Heart right ventricle (tissue), 16 donors: ENCODE data around the gene SPECC1L. TPM values are rescaled to one million over a fixed set of nuclear protein-coding genes. Genes with fewer than 3 reads are reported as not detected.

ENCODE experiments used
- ATAC-seq, 8 donors: fragments of 200-7000 bp; cut with Tn5 transposase; one replicate each; pipeline ENCODE4 v1.9.1; 2020; ENCODE audit warnings: mild to moderate bottlenecking in 8 of 8, moderate library complexity in 8 of 8, moderate number of reproducible peaks in 1 of 8
- DNase-seq, 2 donors: peaks; one replicate each; pipeline ENCODE4 v3.0.0-alpha.2; 2020
- H3K27ac ChIP-seq, 10 donors: fragments of 200-600 bp; sonication (generic) in 2 of 10; one replicate each; pipeline versions ENCODE4 v1.5.0 to v1.8.0; 2020 to 2022; ENCODE audit warnings: mild to moderate bottlenecking in 3 of 10
- H3K27me3 ChIP-seq, 7 donors: fragments of 200-600 bp; one replicate each; pipeline ENCODE4 v1.8.0; 2021 to 2022; ENCODE audit warnings: mild to moderate bottlenecking in 2 of 7
- H3K36me3 ChIP-seq, 9 donors: fragments of 200-600 bp; sonication (generic) in 1 of 9; one replicate each; pipeline versions ENCODE4 v1.5.0 to v1.8.0; 2020 to 2022; ENCODE audit warnings: mild to moderate bottlenecking in 2 of 9
- H3K4me1 ChIP-seq, 9 donors: fragments of 200-600 bp; sonication (generic) in 1 of 9; one replicate each; pipeline versions ENCODE4 v1.5.0 to v1.8.0; 2020 to 2022; ENCODE audit warnings: mild to moderate bottlenecking in 4 of 9
- H3K4me3 ChIP-seq, 10 donors: fragments of 200-600 bp; sonication (generic) in 2 of 10; one replicate each; pipeline versions ENCODE4 v1.5.0 to v1.8.0; 2020 to 2022; ENCODE audit warnings: mild to moderate bottlenecking in 7 of 10, moderate library complexity in 2 of 10
- H3K9me3 ChIP-seq, 11 donors: fragments of 200-600 bp in 10 of 11; sonication (generic) in 2 of 11; one replicate each; pipeline versions ENCODE4 v1.5.0 to v1.8.0; 2013 to 2022; ENCODE audit warnings: mild to moderate bottlenecking in 2 of 11, control low read depth in 1 of 11, moderate library complexity in 1 of 11
- CTCF ChIP-seq, 9 donors: fragments of 200-600 bp; sonication (generic) in 2 of 9; IDR thresholded peaks; one replicate each; pipeline versions ENCODE4 v1.5.0 to v1.8.0; 2021 to 2022; ENCODE audit warnings: antibody characterized with exemption in 9 of 9, mild to moderate bottlenecking in 5 of 9, moderate library complexity in 1 of 9
- WGBS, 2 donors: extraction: QIAGEN DNeasy Blood & Tissue Kit; methylation state at CpG; one replicate each; pipeline ENCODE4 v1.1.7; 2013; ENCODE audit warnings: inconsistent platforms in 1 of 2; 5-methylcytosine and 5-hydroxymethylcytosine counted together
- intact Hi-C, 10 donors: fragments of 100-400 bp; cut with DNase I; formaldehyde crosslinking; loops; one replicate each; pipeline versions ENCODE4 v1.11.1 to v1.14.2; 2022
- polyA plus RNA-seq, 2 donors: library from polyadenylated mRNA; stranded (reverse); fragments of 200-250 nt; gene quantifications; one replicate each; pipeline ENCODE4 v1.2.3, GENCODE V29; 2013
- total RNA-seq, 10 donors: library from RNA; stranded (reverse); fragmentation: NEBNext Ultra II Directional in 3 of 10; extraction: Animal tissue kit (Norgen Biotek cat#: 25700) in 3 of 10; gene quantifications; one replicate each; pipeline versions ENCODE4 v1.2.1 to v1.2.4, GENCODE V29; 2021 to 2023
- donor health status: Arrhythmogenic right ventricular cardiomyopathy.
- donor health status: ischemic (EF 13 %, LVEDD 7.1; RV severe dilation, severe dysfunction).
- donor health status: healthy with polysubstance abuse.
- donor health status: DM: no; HTN: yes; CAD: no.
- donor health status: DM: no; HTN: no; CAD: no.
- donor health status: ischemic (EF 25% LVEDD 6.9; RV normal size, moderate dysfunction).
- donor health status: ischemic (EF 25% LVEDD 5.7; RV mildly dilated, moderate dysfunction).
- donor health status: healthy.
- donor health status: DM: yes; HTN: yes; CAD: no.
- donor health status: Ischemic cardiomyopathy.
- donor health status: ischemic (EF 35%, LVEDD 5.7; RV mildly dilated, moderate dysfunction).
- donor health status: nonischemic (EF 11% LVEDD 7.7; RV severe dilation, severe dysfunction).
- donor health status: DM: yes; HTN: yes; CAD: no.
- donor health status: PGD.
- donor health status: ischemic (EF 29% LVEDD 5.4; RV normal size, mild dysfunction).
- donor health status: nonischemic (EF 23%, LVEDD 6.1; RV moderate dilation, normal function).

SPECC1L gene
- total and polyA plus RNA-seq, 12 donors, result 8.3 to 61.7 (median 49.5) TPM

- peaks cover 0 to 10% (median 0%) of the 10 kb centered on the region in 7 donors for H3K27me3 ChIP-seq
- peaks cover 0 to 30% (median 4%) of the 10 kb centered on the region in 9 donors for H3K36me3 ChIP-seq
- 47 to 57% methylated on average over 17 to 18 of the region's 18 CpGs for WGBS, 2 donors
- DNase-seq (peak; percentile 51 to 52), ATAC-seq (peak; percentile 13 to 72 (median 51))
- no peak overlapping the region for H3K4me3 ChIP-seq
- no peak for TF ChIP-seq CTCF (IDR thresholded peaks at IDR 0.05)
- peak overlapping the region; percentile 6 to 79 (median 59) for H3K27ac ChIP-seq
- H3K4me1 ChIP-seq, result peaks cover 19 to 60% (median 47%) of the 10 kb centered on the region in 9 donors
- no peaks in the 10 kb centered on the region for H3K9me3 ChIP-seq
- intact Hi-C loops, result loop anchor here in 9 of 10 donors (2.0 to 10.0 kb wide), 9 partner anchors 62 to 107 kb away; no protein-coding TSS in a partner anchor
Observed at GRCh38 chr22:24420072-24420976, 149.7 kb downstream of the SPECC1L start.

- peaks cover 0 to 10% (median 0%) of the 10 kb centered on the region in 7 donors for H3K27me3 ChIP-seq
- peak overlapping the region in 8 of 10 donors; percentile 3 to 79 (median 50) for H3K27ac ChIP-seq
- no peak for TF ChIP-seq CTCF (IDR thresholded peaks at IDR 0.05)
- DNase-seq (no peak), ATAC-seq (no peak)
- WGBS, 2 donors, result 62 to 68% methylated on average over 11 of the region's 11 CpGs
- peaks cover 0 to 23% (median 1%) of the 10 kb centered on the region in 9 donors for H3K36me3 ChIP-seq
- intact Hi-C loops, result loop anchor here in 9 of 10 donors (2.0 to 10.0 kb wide), 9 partner anchors 61 to 106 kb away; no protein-coding TSS in a partner anchor
- H3K9me3 ChIP-seq, result no peaks in the 10 kb centered on the region
- no peak overlapping the region for H3K4me3 ChIP-seq
- peaks cover 19 to 66% (median 51%) of the 10 kb centered on the region in 9 donors for H3K4me1 ChIP-seq
Observed at GRCh38 chr22:24420977-24421343, 150.3 kb downstream of the SPECC1L start.

- Histone ChIP-seq H3K36me3 (peaks cover 0 to 19% (median 0%) of the 10 kb centered on the region in 9 donors), H3K4me3 (no peak overlapping the region), H3K27ac (peak overlapping the region in 2 of 10 donors; percentile 23 to 33), H3K4me1 (peaks cover 19 to 69% (median 52%) of the 10 kb centered on the region in 9 donors), H3K9me3 (no peaks in the 10 kb centered on the region), H3K27me3 (peaks cover 0 to 10% (median 0%) of the 10 kb centered on the region in 7 donors)
- no peak for ATAC-seq
- no peak for DNase-seq
- TF ChIP-seq CTCF (IDR thresholded peaks at IDR 0.05), result peak in 5 of 9 donors; percentile 20 to 45 (median 23)
- 64% methylated on average over 9 of the region's 9 CpGs for WGBS, 2 donors
- intact Hi-C loops, result loop anchor here in 9 of 10 donors (2.0 to 10.0 kb wide), 9 partner anchors 61 to 106 kb away; no protein-coding TSS in a partner anchor
Observed at GRCh38 chr22:24421428-24421931, 150.8 kb downstream of the SPECC1L start.

- TF ChIP-seq CTCF (IDR thresholded peaks at IDR 0.05), result no peak
- DNase-seq, result peak in 1 of 2 donors; percentile 53
- intact Hi-C loops, result loop anchor here in 9 of 10 donors (5.0 to 10.0 kb wide), 8 partner anchors 60 to 105 kb away; no protein-coding TSS in a partner anchor
- no peaks in the 10 kb centered on the region for H3K9me3 ChIP-seq
- peaks cover 0 to 12% (median 0%) of the 10 kb centered on the region in 9 donors for H3K36me3 ChIP-seq
- peak in 1 of 8 donors; percentile 13 for ATAC-seq
- H3K4me3 ChIP-seq, result no peak overlapping the region
- WGBS, 2 donors, result 49 to 61% methylated on average over 5 of the region's 5 CpGs
- H3K4me1 ChIP-seq, result peaks cover 19 to 76% (median 52%) of the 10 kb centered on the region in 9 donors
- peak overlapping the region in 3 of 10 donors; percentile 23 to 63 (median 33) for H3K27ac ChIP-seq
- peaks cover 0 to 10% (median 0%) of the 10 kb centered on the region in 7 donors for H3K27me3 ChIP-seq
Observed at GRCh38 chr22:24422102-24422665, 151.6 kb downstream of the SPECC1L start.
